ENCODE data around the gene SPEN.

Gene SPEN

GRCh38 chr1:15958111-15958510 lies 110.6 kb downstream of the SPEN start:
- Histone ChIP-seq H3K4me1 (ENCODE audit: low read length) (no peaks in the 10 kb centered on the region), H4K20me1 (ENCODE audit: insufficient read depth, low read length) (no peaks in the 10 kb centered on the region), H3K4me2 (ENCODE audit: low read depth, low read length) (no peak overlapping the region)

GRCh38 chr1:15958793-15959192 lies 111.3 kb downstream of the SPEN start:
- Histone ChIP-seq H3K4me3 (ENCODE audit: low read length) (no peak overlapping the region), H3K4me2 (ENCODE audit: low read depth, low read length) (no peak overlapping the region), H3K36me3 (replicated peaks; ENCODE audit: insufficient read depth, low read length) (no peaks in the 10 kb centered on the region), H4K20me1 (ENCODE audit: insufficient read depth, low read length) (no peaks in the 10 kb centered on the region), H3K27ac (ENCODE audit: low read length) (no peak overlapping the region), H3F3A (ENCODE audit: insufficient read depth, low read length) (no peaks in the 10 kb centered on the region), H3K4me1 (ENCODE audit: low read length) (no peaks in the 10 kb centered on the region), H3K9me3 (replicated peaks; ENCODE audit: insufficient read depth, low read length) (no peaks in the 10 kb centered on the region), H2AFZ (ENCODE audit: low read length) (no peak overlapping the region), H3K79me2 (ENCODE audit: low read length) (peaks cover 58% of the 10 kb centered on the region), H3K9me2 (replicated peaks; ENCODE audit: insufficient read depth, low read length) (no peaks in the 10 kb centered on the region), H3K9ac (ENCODE audit: low read length) (no peak overlapping the region), H3K27me3 (replicated peaks; ENCODE audit: insufficient read depth, low read length) (no peaks in the 10 kb centered on the region)
- no peak for TF ChIP-seq EZH2 (optimal IDR thresholded peaks at IDR 0.05; ENCODE audit: low read depth, low read length)
- TF ChIP-seq CTCF (IDR thresholded peaks at IDR 0.05; ENCODE audit: low read length): no peak
- TF ChIP-seq EZH2phosphoT487 (IDR thresholded peaks at IDR 0.05; ENCODE audit: low read length): no peak
- no peak for DNase-seq

More at GRCh38 chr1:15958111-15958510, 110.6 kb downstream of the SPEN start:
- no peak overlapping the region for H3K4me3 ChIP-seq (ENCODE audit: low read length)
- H3K9me3 ChIP-seq (replicated peaks; ENCODE audit: insufficient read depth, low read length): no peaks in the 10 kb centered on the region
- no peak overlapping the region for H2AFZ ChIP-seq (ENCODE audit: low read length)
- no peak for DNase-seq
- no peak for TF ChIP-seq EZH2 (optimal IDR thresholded peaks at IDR 0.05; ENCODE audit: low read depth, low read length)
- no peak for TF ChIP-seq CTCF (IDR thresholded peaks at IDR 0.05; ENCODE audit: low read length)
- TF ChIP-seq EZH2phosphoT487 (IDR thresholded peaks at IDR 0.05; ENCODE audit: low read length): no peak
- no peak overlapping the region for H3K9ac ChIP-seq (ENCODE audit: low read length)
- peaks cover 62% of the 10 kb centered on the region for H3K79me2 ChIP-seq (ENCODE audit: low read length)
- no peaks in the 10 kb centered on the region for H3K36me3 ChIP-seq (replicated peaks; ENCODE audit: insufficient read depth, low read length)
- H3F3A ChIP-seq (ENCODE audit: insufficient read depth, low read length): no peaks in the 10 kb centered on the region
- no peaks in the 10 kb centered on the region for H3K9me2 ChIP-seq (replicated peaks; ENCODE audit: insufficient read depth, low read length)
- no peak overlapping the region for H3K27ac ChIP-seq (ENCODE audit: low read length)
- H3K27me3 ChIP-seq (replicated peaks; ENCODE audit: insufficient read depth, low read length): no peaks in the 10 kb centered on the region

- Histone ChIP-seq H3F3A (ENCODE audit: insufficient read depth, low read length) (no peaks in the 10 kb centered on the region), H3K9ac (ENCODE audit: low read length) (no peak overlapping the region), H3K79me2 (ENCODE audit: low read length) (peaks cover 56% of the 10 kb centered on the region), H4K20me1 (ENCODE audit: insufficient read depth, low read length) (no peaks in the 10 kb centered on the region), H3K4me2 (ENCODE audit: low read depth, low read length) (no peak overlapping the region), H3K9me3 (replicated peaks; ENCODE audit: insufficient read depth, low read length) (no peaks in the 10 kb centered on the region), H3K4me1 (ENCODE audit: low read length) (no peaks in the 10 kb centered on the region), H2AFZ (ENCODE audit: low read length) (no peak overlapping the region), H3K27me3 (replicated peaks; ENCODE audit: insufficient read depth, low read length) (no peaks in the 10 kb centered on the region), H3K36me3 (replicated peaks; ENCODE audit: insufficient read depth, low read length) (no peaks in the 10 kb centered on the region), H3K9me2 (replicated peaks; ENCODE audit: insufficient read depth, low read length) (no peaks in the 10 kb centered on the region), H3K27ac (ENCODE audit: low read length) (no peak overlapping the region), H3K4me3 (ENCODE audit: low read length) (no peak overlapping the region)
- no peak for DNase-seq
- TF ChIP-seq EZH2phosphoT487 (IDR thresholded peaks at IDR 0.05; ENCODE audit: low read length) (no peak), CTCF (IDR thresholded peaks at IDR 0.05; ENCODE audit: low read length) (no peak), EZH2 (optimal IDR thresholded peaks at IDR 0.05; ENCODE audit: low read depth, low read length) (no peak)
Observed at GRCh38 chr1:15959424-15959823, 111.9 kb downstream of the SPEN start.

Measured in MM.1S (cell line).